Left ventricle myocardium inferior (tissue), 1 donor: ENCODE data around the gene PPM1H. TPM values are rescaled to one million over a fixed set of nuclear protein-coding genes. Genes with fewer than 3 reads are reported as not detected.
"Not testable (repeated sequence)": the region's sequence is repeated elsewhere in the genome, so short reads cannot be mapped to it uniquely, and the experiment has no call there.

ENCODE experiments used
- DNase-seq: peaks from one replicate; pipeline ENCODE4 v3.0.0-alpha.2; 2020
- H3K27ac ChIP-seq: fragments of 200-600 bp; replicated peaks from 2 replicates; pipeline ENCODE4 v1.8.0; 2021
- H3K27me3 ChIP-seq: fragments of 200-600 bp; 2 replicates; pipeline ENCODE4 v1.8.0; 2021; ENCODE audit warnings: low read depth
- H3K36me3 ChIP-seq: fragments of 200-600 bp; 2 replicates; pipeline ENCODE4 v1.8.0; 2021
- H3K4me1 ChIP-seq: fragments of 200-600 bp; 2 replicates; pipeline ENCODE4 v1.8.0; 2021
- H3K4me3 ChIP-seq: fragments of 200-600 bp; 2 replicates; pipeline ENCODE4 v1.8.0; 2021; ENCODE audit warnings: mild to moderate bottlenecking, moderate library complexity
- H3K9me3 ChIP-seq: fragments of 200-600 bp; replicated peaks from 2 replicates; pipeline ENCODE4 v1.8.0; 2021
- intact Hi-C: fragments of 100-400 bp; cut with micrococcal nuclease; formaldehyde crosslinking; loops from one replicate; pipeline ENCODE4 v1.11.0; 2022
- total RNA-seq: library from RNA; stranded (reverse); fragmentation: NEBNext Ultra II Directional; extraction: Animal tissue kit (Norgen Biotek cat#: 25700); gene quantifications from one replicate; pipeline ENCODE4 v1.2.1, GENCODE V29; 2021
- TF ChIP-seq, protein P1 (sequence below): fragments of 200-600 bp; IDR thresholded peaks from 2 replicates; pipeline ENCODE4 v1.8.0; 2021; ENCODE audit warnings: antibody characterized with exemption, mild to moderate bottlenecking, borderline replicate concordance
- donor health status: DM: no; HTN: yes; CAD: no; lungs with severe emphysema.

Gene PPM1H
- total RNA-seq, 1 donor from 2014 or later, result 6.0 TPM

- Histone ChIP-seq H3K9me3 (no peaks in the 10 kb centered on the region), H3K27ac (no peak overlapping the region), H3K4me3 (no peak overlapping the region), H3K4me1 (no peaks in the 10 kb centered on the region), H3K27me3 (no peaks in the 10 kb centered on the region), H3K36me3 (no peaks in the 10 kb centered on the region)
- no peak for DNase-seq
- intact Hi-C loops, result no loop called here
- TF ChIP-seq, protein P1, sequence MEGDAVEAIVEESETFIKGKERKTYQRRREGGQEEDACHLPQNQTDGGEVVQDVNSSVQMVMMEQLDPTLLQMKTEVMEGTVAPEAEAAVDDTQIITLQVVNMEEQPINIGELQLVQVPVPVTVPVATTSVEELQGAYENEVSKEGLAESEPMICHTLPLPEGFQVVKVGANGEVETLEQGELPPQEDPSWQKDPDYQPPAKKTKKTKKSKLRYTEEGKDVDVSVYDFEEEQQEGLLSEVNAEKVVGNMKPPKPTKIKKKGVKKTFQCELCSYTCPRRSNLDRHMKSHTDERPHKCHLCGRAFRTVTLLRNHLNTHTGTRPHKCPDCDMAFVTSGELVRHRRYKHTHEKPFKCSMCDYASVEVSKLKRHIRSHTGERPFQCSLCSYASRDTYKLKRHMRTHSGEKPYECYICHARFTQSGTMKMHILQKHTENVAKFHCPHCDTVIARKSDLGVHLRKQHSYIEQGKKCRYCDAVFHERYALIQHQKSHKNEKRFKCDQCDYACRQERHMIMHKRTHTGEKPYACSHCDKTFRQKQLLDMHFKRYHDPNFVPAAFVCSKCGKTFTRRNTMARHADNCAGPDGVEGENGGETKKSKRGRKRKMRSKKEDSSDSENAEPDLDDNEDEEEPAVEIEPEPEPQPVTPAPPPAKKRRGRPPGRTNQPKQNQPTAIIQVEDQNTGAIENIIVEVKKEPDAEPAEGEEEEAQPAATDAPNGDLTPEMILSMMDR, result no peak
These were observed 15.4 kb upstream of the PPM1H start for GRCh38 chr12:62950317-62950716.

- Histone ChIP-seq H3K36me3 (no peaks in the 10 kb centered on the region), H3K9me3 (no peaks in the 10 kb centered on the region), H3K4me1 (no peaks in the 10 kb centered on the region), H3K27ac (no peak overlapping the region), H3K4me3 (no peak overlapping the region), H3K27me3 (peaks cover 7% of the 10 kb centered on the region)
- intact Hi-C loops, result no loop called here
- TF ChIP-seq, protein P1, result no peak
- DNase-seq, result no peak
These were observed 13.2 kb upstream of the PPM1H start for GRCh38 chr12:62948123-62948522.

GRCh38 chr12:62947364-62947763 is 12.4 kb upstream of the PPM1H start:
- intact Hi-C loops, result no loop called here
- Histone ChIP-seq H3K27ac (no peak overlapping the region), H3K9me3 (no peaks in the 10 kb centered on the region), H3K4me3 (no peak overlapping the region), H3K4me1 (no peaks in the 10 kb centered on the region), H3K36me3 (no peaks in the 10 kb centered on the region), H3K27me3 (peaks cover 7% of the 10 kb centered on the region)
- TF ChIP-seq, protein P1, result no peak
- no peak for DNase-seq

- no peaks in the 10 kb centered on the region for H3K4me1 ChIP-seq
- H3K9me3 ChIP-seq, result no peaks in the 10 kb centered on the region
- no peak overlapping the region for H3K4me3 ChIP-seq
- peaks cover 7% of the 10 kb centered on the region for H3K27me3 ChIP-seq
- H3K36me3 ChIP-seq, result no peaks in the 10 kb centered on the region
- intact Hi-C loops, result no loop called here
- DNase-seq, result no peak
- H3K27ac ChIP-seq, result no peak overlapping the region
- TF ChIP-seq, protein P1, result no peak
These were observed 8.9 kb upstream of the PPM1H start for GRCh38 chr12:62943779-62944395.

DNA sequence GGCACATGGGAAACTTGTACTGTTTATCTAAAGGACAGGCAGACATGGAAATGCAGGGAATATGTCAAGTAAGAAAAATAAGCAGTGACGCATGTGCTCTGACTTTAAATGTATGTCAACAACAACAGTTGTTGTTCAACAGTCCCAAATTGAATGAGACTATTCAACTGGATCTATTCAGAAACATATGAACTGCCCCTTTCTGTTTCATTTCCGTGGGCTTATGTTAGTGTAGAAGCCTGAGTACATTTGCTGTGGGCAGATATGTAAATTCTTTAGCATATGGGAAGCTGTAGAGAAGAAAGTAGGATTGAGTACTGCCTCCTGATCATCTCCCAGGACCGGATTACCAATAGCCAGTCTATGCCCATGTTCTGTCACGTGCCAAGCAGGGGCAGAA is 7.4 kb upstream of the PPM1H start:
- intact Hi-C loops, result not testable (repeated sequence)

GRCh38 chr12:62934239-62934798 is 631 bp downstream of the PPM1H start:
- H3K4me3 ChIP-seq, result peak overlapping the region; percentile 79

More for the DNA sequence above, 7.4 kb upstream of the PPM1H start:
- not testable (repeated sequence) for H3K9me3 ChIP-seq, H3K27ac ChIP-seq, H3K36me3 ChIP-seq, DNase-seq, H3K27me3 ChIP-seq, H3K4me1 ChIP-seq, H3K4me3 ChIP-seq

More at GRCh38 chr12:62934239-62934798, 631 bp downstream of the PPM1H start:
- intact Hi-C loops, result no loop called here
- H3K27ac ChIP-seq, result peak overlapping the region; percentile 91
- no peaks in the 10 kb centered on the region for H3K9me3 ChIP-seq
- H3K36me3 ChIP-seq, result no peaks in the 10 kb centered on the region
- TF ChIP-seq, protein P1, result no peak
- DNase-seq, result peak; percentile 60
- peaks cover 39% of the 10 kb centered on the region for H3K4me1 ChIP-seq
- H3K27me3 ChIP-seq, result no peaks in the 10 kb centered on the region
